ENCODE measurements around the gene MAGEA12.
"Not testable (repeated sequence)": the region's sequence is repeated elsewhere in the genome, so short reads cannot be mapped to it uniquely, and the experiment has no call there.

- not testable (repeated sequence) for TF ChIP-seq CTCF (IDR thresholded peaks at IDR 0.05); SIN3A (IDR thresholded peaks at IDR 0.05; ENCODE audit: borderline replicate concordance, insufficient read depth, low read depth, low read length)
- TF ChIP-seq, protein P1, sequence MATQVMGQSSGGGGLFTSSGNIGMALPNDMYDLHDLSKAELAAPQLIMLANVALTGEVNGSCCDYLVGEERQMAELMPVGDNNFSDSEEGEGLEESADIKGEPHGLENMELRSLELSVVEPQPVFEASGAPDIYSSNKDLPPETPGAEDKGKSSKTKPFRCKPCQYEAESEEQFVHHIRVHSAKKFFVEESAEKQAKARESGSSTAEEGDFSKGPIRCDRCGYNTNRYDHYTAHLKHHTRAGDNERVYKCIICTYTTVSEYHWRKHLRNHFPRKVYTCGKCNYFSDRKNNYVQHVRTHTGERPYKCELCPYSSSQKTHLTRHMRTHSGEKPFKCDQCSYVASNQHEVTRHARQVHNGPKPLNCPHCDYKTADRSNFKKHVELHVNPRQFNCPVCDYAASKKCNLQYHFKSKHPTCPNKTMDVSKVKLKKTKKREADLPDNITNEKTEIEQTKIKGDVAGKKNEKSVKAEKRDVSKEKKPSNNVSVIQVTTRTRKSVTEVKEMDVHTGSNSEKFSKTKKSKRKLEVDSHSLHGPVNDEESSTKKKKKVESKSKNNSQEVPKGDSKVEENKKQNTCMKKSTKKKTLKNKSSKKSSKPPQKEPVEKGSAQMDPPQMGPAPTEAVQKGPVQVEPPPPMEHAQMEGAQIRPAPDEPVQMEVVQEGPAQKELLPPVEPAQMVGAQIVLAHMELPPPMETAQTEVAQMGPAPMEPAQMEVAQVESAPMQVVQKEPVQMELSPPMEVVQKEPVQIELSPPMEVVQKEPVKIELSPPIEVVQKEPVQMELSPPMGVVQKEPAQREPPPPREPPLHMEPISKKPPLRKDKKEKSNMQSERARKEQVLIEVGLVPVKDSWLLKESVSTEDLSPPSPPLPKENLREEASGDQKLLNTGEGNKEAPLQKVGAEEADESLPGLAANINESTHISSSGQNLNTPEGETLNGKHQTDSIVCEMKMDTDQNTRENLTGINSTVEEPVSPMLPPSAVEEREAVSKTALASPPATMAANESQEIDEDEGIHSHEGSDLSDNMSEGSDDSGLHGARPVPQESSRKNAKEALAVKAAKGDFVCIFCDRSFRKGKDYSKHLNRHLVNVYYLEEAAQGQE (IDR thresholded peaks at IDR 0.05; ENCODE audit: insufficient read depth in 1 of 2, low read depth in 2 of 2, low read length in 1 of 2), result not testable (repeated sequence)
Measured at GRCh38 chrX:152713195-152713594, 20.4 kb upstream of the MAGEA12 start.

All from Panc1 (cell line).